Measurements from ENCODE around the gene NLGN1. TPM values are rescaled to one million over a fixed set of nuclear protein-coding genes. Genes with fewer than 3 reads are reported as not detected.

The NLGN1 gene
- polyA plus RNA-seq, 2 of the 4 experiments (the other 2 are of a cell fraction) = not detected

DNA sequence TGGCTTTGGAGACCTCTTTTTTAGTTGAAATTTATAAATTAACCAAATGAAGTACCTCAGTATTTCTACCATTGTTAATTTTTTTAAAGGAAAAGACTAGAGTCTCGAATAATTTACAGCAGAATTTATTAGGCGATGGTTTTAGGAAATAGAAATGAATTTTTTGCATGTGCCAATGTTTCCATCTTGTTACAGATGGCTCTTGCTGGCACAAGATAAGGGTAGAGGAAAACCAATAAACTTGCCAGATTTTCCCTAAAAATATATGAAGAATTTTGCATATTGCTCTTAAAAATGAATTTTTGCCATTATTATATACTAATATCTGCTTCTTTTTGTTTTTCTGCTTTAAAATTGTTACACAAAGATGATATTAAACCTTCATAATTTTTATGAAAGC is 380.7 kb downstream of the NLGN1 start:
- 15% methylated on average over 2 of the region's 2 CpGs for WGBS (ENCODE audit: missing lambda C conversion rate)

DNA sequence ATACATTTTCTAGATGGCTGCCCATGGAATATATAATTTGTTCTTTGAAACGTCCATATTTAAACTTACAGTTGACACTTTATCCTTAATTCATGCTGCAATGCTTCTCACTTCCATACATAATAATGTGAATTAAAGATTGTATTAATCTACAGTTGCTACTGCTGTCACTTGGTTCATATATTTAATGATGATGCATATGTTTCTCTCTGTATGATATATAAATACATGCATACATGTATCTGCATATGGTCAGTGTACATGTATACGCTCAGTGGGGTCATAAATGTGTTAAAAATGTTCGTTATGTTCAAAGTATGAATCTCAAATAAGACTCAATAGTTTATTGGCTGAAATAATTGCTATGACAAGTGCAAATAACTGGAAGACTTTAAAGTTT is 382.5 kb downstream of the NLGN1 start:
- POLR2A ChIA-PET = no interaction called here
- H3K4me1 ChIP-seq = no peaks in the 10 kb centered on the region
- H3K4me2 ChIP-seq = no peak overlapping the region
- CTCF ChIA-PET = no interaction called here
- FAIRE-seq (no peak), ATAC-seq (no peak), DNase-seq (ENCODE audit: low read depth in 1 of 2, low spot score in 1 of 2) (no peak)
- H3K4me3 ChIP-seq = no peak overlapping the region
- WGBS (ENCODE audit: missing lambda C conversion rate) = 19% methylated on average over 3 of the region's 3 CpGs
- TF ChIP-seq CHD2 (IDR thresholded peaks at IDR 0.05; ENCODE audit: low read length, partially characterized antibody) = no peak
- TF ChIP-seq, protein P1, sequence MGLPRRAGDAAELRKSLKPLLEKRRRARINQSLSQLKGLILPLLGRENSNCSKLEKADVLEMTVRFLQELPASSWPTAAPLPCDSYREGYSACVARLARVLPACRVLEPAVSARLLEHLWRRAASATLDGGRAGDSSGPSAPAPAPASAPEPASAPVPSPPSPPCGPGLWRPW (IDR thresholded peaks at IDR 0.05) = no peak
- no peak for TF ChIP-seq RARB (CRISPR knock-in tag; IDR thresholded peaks at IDR 0.05)
- TF ChIP-seq EHMT2 (IDR thresholded peaks at IDR 0.05; ENCODE audit: low read depth) = no peak
- no peak for TF ChIP-seq ZNF302 (CRISPR knock-in tag; IDR thresholded peaks at IDR 0.05)
- no peak for TF ChIP-seq TP53 (CRISPR knock-in tag; IDR thresholded peaks at IDR 0.05)
- TF ChIP-seq, protein P2, sequence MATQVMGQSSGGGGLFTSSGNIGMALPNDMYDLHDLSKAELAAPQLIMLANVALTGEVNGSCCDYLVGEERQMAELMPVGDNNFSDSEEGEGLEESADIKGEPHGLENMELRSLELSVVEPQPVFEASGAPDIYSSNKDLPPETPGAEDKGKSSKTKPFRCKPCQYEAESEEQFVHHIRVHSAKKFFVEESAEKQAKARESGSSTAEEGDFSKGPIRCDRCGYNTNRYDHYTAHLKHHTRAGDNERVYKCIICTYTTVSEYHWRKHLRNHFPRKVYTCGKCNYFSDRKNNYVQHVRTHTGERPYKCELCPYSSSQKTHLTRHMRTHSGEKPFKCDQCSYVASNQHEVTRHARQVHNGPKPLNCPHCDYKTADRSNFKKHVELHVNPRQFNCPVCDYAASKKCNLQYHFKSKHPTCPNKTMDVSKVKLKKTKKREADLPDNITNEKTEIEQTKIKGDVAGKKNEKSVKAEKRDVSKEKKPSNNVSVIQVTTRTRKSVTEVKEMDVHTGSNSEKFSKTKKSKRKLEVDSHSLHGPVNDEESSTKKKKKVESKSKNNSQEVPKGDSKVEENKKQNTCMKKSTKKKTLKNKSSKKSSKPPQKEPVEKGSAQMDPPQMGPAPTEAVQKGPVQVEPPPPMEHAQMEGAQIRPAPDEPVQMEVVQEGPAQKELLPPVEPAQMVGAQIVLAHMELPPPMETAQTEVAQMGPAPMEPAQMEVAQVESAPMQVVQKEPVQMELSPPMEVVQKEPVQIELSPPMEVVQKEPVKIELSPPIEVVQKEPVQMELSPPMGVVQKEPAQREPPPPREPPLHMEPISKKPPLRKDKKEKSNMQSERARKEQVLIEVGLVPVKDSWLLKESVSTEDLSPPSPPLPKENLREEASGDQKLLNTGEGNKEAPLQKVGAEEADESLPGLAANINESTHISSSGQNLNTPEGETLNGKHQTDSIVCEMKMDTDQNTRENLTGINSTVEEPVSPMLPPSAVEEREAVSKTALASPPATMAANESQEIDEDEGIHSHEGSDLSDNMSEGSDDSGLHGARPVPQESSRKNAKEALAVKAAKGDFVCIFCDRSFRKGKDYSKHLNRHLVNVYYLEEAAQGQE (IDR thresholded peaks at IDR 0.05) = no peak
- TF ChIP-seq POLR2AphosphoS2 (conservative IDR thresholded peaks at IDR 0.05; ENCODE audit: low read length) = no peak
- TF ChIP-seq, protein P3, sequence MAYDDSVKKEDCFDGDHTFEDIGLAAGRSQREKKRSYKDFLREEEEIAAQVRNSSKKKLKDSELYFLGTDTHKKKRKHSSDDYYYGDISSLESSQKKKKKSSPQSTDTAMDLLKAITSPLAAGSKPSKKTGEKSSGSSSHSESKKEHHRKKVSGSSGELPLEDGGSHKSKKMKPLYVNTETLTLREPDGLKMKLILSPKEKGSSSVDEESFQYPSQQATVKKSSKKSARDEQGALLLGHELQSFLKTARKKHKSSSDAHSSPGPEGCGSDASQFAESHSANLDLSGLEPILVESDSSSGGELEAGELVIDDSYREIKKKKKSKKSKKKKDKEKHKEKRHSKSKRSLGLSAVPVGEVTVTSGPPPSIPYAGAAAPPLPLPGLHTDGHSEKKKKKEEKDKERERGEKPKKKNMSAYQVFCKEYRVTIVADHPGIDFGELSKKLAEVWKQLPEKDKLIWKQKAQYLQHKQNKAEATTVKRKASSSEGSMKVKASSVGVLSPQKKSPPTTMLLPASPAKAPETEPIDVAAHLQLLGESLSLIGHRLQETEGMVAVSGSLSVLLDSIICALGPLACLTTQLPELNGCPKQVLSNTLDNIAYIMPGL (CRISPR knock-in tag; IDR thresholded peaks at IDR 0.05; ENCODE audit: borderline replicate concordance) = no peak
- no peak for TF ChIP-seq SREBF2 (IDR thresholded peaks at IDR 0.05)
- TF ChIP-seq PHF8 (IDR thresholded peaks at IDR 0.05; ENCODE audit: borderline replicate concordance, low read depth) = no peak
- TF ChIP-seq, protein P4, sequence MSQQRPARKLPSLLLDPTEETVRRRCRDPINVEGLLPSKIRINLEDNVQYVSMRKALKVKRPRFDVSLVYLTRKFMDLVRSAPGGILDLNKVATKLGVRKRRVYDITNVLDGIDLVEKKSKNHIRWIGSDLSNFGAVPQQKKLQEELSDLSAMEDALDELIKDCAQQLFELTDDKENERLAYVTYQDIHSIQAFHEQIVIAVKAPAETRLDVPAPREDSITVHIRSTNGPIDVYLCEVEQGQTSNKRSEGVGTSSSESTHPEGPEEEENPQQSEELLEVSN (IDR thresholded peaks at IDR 0.05; ENCODE audit: borderline replicate concordance, low read depth) = no peak
- TF ChIP-seq MAZ (IDR thresholded peaks at IDR 0.05; ENCODE audit: borderline replicate concordance, low read depth, low read length) = no peak
- TF ChIP-seq KDM1A (IDR thresholded peaks at IDR 0.05; ENCODE audit: low read depth) = no peak
- TF ChIP-seq NPAS2 (CRISPR knock-in tag; IDR thresholded peaks at IDR 0.05; ENCODE audit: borderline replicate concordance) = no peak
- no peak for TF ChIP-seq FOXS1 (CRISPR knock-in tag; IDR thresholded peaks at IDR 0.05)
- no peak for TF ChIP-seq RNF2 (IDR thresholded peaks at IDR 0.05; ENCODE audit: borderline replicate concordance, low read depth)
- TF ChIP-seq HOXA7 (CRISPR knock-in tag; IDR thresholded peaks at IDR 0.05) = no peak
- H3K9me3 ChIP-seq = no peaks in the 10 kb centered on the region
- no peak overlapping the region for H3K27ac ChIP-seq

More for the DNA sequence above, 380.7 kb downstream of the NLGN1 start:
- ChIA-PET CTCF (no interaction called here), POLR2A (no interaction called here)
- Histone ChIP-seq H3K27ac (no peak overlapping the region), H3K4me1 (no peaks in the 10 kb centered on the region), H3K4me2 (no peak overlapping the region), H3K4me3 (no peak overlapping the region), H3K9me3 (no peaks in the 10 kb centered on the region)
- ATAC-seq (no peak), DNase-seq (ENCODE audit: low read depth in 1 of 2, low spot score in 1 of 2) (no peak), FAIRE-seq (no peak)
- no peak for TF ChIP-seq EP300 (IDR thresholded peaks at IDR 0.05)
- TF ChIP-seq ZFP36 (IDR thresholded peaks at IDR 0.05; ENCODE audit: borderline replicate concordance, partially characterized antibody) = no peak
- TF ChIP-seq CBX2 (IDR thresholded peaks at IDR 0.05; ENCODE audit: borderline replicate concordance, low read depth) = no peak
- TF ChIP-seq, protein P5, sequence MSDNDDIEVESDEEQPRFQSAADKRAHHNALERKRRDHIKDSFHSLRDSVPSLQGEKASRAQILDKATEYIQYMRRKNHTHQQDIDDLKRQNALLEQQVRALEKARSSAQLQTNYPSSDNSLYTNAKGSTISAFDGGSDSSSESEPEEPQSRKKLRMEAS (IDR thresholded peaks at IDR 0.05) = no peak
- TF ChIP-seq POLR2A (IDR thresholded peaks at IDR 0.05; ENCODE audit: low read length) = no peak
- no peak for TF ChIP-seq JUNB (IDR thresholded peaks at IDR 0.05)
- TF ChIP-seq EHMT2 (IDR thresholded peaks at IDR 0.05; ENCODE audit: low read depth) = no peak
- no peak for TF ChIP-seq BHLHE40 (IDR thresholded peaks at IDR 0.05; ENCODE audit: low read depth, low read length)
- TF ChIP-seq CHD2 (IDR thresholded peaks at IDR 0.05; ENCODE audit: low read length, partially characterized antibody) = no peak
- TF ChIP-seq CHD4 (IDR thresholded peaks at IDR 0.05; ENCODE audit: borderline replicate concordance) = no peak
- no peak for TF ChIP-seq KDM5A (IDR thresholded peaks at IDR 0.05)
- no peak for TF ChIP-seq NR3C1 (IDR thresholded peaks at IDR 0.05)
- no peak for TF ChIP-seq TFCP2L1 (CRISPR knock-in tag; IDR thresholded peaks at IDR 0.05)
- TF ChIP-seq NPAS2 (CRISPR knock-in tag; IDR thresholded peaks at IDR 0.05; ENCODE audit: borderline replicate concordance) = no peak
- no peak for TF ChIP-seq ESRRA (IDR thresholded peaks at IDR 0.05; ENCODE audit: borderline replicate concordance, low read length)
- TF ChIP-seq RAD21 (conservative IDR thresholded peaks at IDR 0.05 in 1 of 2, IDR thresholded peaks at IDR 0.05 in 1 of 2) = no peak
- TF ChIP-seq HDAC2 (IDR thresholded peaks at IDR 0.05) = no peak
- TF ChIP-seq, protein P6, sequence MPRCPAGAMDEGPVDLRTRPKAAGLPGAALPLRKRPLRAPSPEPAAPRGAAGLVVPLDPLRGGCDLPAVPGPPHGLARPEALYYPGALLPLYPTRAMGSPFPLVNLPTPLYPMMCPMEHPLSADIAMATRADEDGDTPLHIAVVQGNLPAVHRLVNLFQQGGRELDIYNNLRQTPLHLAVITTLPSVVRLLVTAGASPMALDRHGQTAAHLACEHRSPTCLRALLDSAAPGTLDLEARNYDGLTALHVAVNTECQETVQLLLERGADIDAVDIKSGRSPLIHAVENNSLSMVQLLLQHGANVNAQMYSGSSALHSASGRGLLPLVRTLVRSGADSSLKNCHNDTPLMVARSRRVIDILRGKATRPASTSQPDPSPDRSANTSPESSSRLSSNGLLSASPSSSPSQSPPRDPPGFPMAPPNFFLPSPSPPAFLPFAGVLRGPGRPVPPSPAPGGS (IDR thresholded peaks at IDR 0.05) = no peak
- TF ChIP-seq RARB (CRISPR knock-in tag; IDR thresholded peaks at IDR 0.05) = no peak
